Hippocampal formation (tissue), 2 donors: ENCODE data around the gene PRSS33.
A peak's percentile ranks its signal among the peaks of the same experiment; 100 is the strongest.

Experiments used
- DNase-seq, 2 donors: peaks; one replicate each; lab custom pipeline; 2025; lab: John Stamatoyannopoulos, UW

PRSS33 gene

DNA sequence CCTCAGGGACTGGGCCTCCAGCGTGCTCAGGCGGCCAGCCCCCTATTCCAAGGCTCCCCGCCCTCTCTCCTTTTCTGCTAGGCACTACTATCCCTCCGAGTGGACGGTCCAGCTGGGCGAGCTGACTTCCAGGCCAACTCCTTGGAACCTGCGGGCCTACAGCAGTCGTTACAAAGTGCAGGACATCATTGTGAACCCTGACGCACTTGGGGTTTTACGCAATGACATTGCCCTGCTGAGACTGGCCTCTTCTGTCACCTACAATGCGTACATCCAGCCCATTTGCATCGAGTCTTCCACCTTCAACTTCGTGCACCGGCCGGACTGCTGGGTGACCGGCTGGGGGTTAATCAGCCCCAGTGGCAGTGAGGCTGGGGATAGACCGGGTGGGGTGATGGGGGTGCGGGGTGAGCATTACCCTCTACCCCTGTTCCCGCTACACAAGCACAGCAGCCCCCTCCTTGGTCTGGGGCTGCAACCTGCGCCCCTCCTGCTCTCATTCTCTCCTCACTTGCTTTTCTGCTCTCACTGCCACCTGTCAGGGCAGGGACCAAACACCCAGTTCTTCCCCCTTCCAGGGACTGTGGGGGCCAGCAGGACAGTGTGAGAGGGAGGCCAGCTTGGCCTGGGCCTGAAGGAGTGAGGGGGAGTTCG, 12.0 kb upstream of the PRSS33 start:
- DNase-seq = no peak

DNA sequence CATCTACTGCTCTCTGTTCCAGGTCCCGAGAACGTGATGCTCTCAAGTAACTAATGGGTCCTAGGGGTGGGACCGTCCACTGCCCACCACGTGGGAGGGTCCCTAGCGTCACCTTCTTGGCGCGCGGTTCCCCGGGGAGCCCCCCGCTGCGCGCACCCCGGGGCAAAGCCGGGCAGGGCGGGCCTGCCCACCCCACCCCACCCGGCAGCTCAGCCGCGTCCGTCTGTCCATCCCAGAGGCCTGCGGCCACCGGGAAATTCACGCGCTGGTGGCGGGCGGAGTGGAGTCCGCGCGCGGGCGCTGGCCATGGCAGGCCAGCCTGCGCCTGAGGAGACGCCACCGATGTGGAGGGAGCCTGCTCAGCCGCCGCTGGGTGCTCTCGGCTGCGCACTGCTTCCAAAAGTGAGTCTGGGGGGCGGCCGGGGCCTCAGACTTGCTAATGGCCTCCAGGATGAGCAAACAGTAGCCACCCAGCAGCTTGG, 11.4 kb upstream of the PRSS33 start:
- no peak for DNase-seq

DNA sequence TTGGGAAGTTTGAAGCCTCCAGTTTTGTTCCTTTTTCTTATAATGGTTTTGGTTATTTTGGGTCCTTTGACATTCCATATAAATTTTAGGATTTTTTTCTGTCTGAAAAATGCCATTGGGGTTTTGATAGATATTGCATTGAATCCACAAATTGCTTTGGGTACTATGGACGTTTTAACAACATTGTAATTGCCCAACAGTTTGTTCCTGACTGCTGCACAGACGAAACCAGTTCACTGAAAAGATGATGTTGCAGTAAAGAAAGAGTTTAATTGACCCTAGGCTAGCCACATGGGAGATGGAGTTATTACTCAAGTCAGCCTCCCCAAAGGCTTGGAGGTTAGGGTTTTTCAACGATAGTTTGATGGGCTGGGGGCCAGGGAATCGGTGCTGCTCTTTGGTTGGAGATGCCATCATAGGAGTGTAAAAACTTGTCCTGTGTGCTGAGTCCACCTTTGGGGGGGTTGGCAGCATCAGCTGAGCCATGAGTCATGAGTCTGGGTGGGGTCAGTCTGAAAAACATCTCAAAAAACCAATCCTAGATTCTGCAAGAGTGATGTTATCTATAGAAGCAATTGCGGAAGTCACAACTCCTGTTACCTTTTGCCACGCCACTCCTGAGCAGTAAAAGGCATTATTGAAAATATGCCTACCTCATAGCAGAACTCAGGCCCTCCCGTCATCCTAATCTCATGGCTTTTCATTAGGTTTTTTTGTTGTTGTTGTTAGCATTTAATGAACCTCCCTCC, 8.2 kb upstream of the PRSS33 start:
- no peak for DNase-seq

DNA sequence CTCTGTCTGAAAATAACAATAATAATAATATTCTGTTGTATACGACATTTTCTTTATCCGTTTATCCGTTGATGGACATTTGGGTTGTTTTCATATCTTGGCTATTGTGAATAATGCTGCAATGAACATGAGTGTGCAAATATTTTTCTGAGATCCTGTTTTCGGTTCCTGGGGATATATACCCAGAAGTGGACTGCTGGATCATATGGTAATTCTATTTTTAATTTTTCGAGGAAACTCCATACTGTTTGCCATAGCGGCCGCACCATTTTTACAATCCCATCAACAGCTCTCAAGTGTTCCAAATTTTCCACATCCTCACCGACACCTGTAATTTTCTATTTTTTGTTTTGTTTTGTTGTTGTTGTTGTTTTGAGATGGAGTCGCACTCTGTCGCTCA, 5.6 kb upstream of the PRSS33 start:
- DNase-seq = no peak

DNA sequence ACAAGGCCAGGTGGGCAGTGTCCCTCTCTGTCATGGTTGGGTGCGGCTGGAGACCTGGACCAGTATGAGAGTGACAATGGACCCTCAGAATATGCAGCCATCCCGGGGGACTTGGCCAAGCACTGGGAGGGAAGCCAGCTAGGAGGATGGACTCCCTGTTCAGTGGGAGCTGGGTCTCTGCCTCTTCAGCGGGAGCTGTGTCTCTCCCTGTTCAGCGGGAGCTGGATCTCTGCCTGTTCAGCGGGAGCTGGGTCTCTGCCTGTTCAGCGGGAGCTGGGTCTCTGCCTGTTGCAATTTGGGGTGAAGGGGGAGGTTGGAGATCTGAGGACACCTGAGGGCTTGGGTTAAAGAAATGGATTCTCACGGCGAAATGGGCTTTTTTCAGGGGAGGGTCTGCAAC, 3.8 kb upstream of the PRSS33 start:
- no peak for DNase-seq

DNA sequence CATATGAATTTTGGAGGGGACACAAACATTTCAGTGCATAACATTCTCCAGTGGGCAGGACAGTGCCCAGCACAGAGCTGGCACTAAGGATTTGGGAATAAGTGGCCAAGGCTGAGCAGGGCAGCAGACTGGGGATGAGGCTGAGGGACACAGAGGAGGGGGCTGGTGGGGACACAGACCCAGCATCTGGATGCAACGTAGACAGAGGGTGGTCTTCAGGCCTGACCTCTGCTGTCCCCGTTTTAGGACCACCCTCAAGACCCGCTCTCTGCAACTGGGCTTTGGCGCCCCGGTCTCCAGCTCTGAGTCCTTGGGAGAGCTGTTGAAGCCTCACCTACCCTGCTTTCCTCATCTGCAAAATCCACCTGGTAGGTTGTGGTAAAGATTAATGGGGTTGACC, 3.3 kb upstream of the PRSS33 start:
- DNase-seq = no peak

DNA sequence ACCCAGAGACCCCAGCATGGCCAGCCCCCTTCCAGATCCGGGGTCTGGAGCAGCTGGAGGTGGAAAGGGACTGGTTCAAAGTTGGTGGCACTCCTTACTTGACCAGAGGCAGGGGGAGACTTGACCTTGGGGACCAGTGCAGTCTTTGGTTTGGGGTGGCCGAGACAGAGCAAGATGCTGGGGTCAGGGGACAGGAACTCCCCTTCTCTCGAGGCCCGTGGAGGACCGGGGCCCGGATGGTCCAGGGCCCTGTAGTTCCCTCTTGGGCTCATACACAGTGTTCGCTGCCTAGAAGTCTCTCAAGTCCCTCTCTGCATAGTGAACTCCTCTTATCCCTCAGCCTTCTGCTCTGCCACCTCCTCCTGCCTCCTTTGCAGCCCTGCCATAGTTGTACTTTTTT, 601 bp upstream of the PRSS33 start:
- DNase-seq = no peak

DNA sequence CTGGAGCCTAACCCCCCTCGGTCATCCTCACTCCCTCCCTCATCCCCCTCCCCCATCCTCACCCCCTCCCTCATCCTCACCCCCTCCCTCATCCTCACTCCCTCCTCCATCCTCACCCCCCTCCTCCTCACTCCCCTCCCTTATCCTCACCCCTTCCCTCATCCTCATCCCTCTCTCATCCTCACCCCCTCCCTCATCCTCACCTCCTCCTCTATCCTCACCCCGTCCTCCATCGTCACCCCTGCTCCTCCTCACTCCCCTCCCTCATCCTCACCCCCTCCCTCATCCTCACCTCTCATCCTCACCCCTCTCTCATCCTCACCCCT, 571 bp downstream of the PRSS33 start:
- no peak for DNase-seq

DNA sequence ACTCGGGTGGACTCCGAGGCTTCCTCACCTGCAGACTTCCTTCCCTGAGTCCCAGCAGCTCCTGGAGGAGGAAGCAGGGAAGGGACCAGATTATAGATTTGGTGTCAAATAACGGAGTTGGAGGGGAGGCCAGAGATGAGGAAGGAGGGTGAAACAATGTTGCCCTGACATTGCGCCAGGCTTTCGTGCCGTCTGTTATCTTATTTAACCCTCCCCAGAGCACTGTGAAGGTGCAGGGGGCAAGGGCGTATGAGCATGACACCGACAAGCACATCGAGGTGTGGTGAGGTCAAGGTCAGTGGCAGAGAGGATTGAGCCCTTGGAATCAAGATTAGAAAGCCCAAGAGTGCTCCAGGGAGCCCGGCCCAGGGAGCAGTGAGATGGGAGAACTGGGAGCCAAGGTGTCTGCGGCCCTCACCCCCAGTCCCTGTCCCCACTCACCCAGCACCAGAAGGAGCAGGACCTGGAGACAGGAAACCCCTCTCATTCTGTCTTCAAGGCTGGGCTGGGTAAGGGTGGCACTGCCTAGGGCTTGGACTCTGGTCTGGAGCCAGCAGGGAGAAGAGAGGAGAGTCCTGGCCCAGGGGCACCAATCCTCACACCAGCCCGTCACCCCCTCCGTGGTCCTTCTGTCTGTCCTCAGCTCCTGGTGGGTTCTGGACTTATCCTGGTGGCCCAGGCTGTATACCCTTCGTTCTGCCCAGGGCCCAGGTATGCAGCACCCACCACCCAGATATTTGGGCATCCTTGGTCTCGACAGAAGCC, 1.1 kb downstream of the PRSS33 start:
- no peak for DNase-seq

DNA sequence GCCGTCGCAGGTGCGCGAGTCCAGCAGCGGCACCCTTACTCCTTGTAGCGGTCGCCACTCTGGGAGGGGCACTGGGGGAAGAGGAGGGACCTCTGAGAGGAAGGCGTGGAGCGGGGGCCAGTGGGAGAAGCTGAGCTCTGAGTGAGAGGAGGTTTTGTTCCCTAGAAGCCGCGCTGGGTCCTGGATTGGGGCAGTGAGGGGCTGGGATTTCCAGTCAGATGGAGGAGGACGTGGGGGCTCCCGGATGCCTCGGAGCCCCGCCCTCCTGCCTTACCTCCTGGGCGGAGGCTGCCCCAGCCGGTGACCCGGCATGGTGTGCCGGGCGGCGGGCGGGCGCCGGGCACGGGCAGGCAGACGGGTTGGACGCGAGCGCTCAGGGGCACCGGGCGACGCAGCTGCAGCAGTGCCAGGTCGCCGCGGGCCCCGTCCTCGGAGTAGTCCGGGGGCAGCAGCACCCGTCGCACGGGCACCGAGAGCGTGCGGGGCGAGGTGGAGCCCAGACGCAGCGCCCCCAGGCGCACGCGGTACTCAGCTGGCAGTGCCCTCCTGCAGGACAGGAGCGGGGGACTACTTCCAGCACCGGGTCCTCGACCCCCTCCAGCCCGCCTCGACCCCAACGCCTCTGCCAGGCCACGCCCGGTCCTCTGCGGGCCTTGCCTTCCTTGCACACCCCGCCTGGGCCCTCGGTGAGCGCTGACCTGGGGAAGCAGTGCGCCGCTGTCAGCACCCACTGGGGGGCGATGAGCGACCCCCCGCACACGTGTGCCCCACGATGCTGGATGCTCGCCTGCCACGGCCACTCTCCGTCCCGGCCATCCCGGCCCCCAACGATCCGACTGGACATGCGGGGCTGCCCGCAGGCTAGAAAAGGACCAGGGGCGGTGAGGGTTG, 2.0 kb downstream of the PRSS33 start:
- no peak for DNase-seq

DNA sequence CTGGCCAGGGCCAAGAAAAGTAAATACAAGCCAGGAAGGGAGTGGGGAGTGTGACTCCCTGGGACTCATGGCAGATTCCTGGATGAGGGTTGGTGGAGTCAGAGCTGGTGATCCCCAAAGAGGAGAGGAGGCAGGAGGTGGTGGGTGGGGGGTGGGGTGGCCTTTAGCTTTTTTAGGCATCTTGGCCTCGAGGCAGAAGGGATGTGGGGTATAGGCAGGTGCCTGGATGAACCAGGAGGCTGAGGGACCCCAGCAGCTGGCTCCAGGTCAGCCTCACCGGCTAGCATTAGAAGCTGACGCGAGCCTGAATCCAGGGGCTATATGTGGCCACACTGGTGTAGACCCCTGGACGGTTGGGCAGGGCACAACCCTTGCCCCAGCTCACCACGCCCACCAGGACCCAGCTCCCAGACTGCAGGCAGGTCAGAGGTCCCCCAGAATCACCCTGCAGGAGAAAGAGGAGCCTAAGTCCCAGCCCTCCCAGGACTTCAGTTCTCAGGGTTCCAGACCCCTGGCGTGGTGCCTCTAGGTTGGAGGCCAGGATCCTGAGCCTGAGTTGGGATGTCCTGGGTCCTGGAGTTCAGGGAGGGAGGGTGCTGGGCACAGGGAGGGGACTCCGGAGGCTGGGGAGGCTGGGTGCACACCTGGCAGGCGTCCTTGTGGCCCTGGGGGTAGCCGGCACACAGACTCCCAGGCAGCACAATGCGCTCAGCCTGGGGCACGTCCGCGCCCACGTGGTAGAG, 2.8 kb downstream of the PRSS33 start:
- no peak for DNase-seq

DNA sequence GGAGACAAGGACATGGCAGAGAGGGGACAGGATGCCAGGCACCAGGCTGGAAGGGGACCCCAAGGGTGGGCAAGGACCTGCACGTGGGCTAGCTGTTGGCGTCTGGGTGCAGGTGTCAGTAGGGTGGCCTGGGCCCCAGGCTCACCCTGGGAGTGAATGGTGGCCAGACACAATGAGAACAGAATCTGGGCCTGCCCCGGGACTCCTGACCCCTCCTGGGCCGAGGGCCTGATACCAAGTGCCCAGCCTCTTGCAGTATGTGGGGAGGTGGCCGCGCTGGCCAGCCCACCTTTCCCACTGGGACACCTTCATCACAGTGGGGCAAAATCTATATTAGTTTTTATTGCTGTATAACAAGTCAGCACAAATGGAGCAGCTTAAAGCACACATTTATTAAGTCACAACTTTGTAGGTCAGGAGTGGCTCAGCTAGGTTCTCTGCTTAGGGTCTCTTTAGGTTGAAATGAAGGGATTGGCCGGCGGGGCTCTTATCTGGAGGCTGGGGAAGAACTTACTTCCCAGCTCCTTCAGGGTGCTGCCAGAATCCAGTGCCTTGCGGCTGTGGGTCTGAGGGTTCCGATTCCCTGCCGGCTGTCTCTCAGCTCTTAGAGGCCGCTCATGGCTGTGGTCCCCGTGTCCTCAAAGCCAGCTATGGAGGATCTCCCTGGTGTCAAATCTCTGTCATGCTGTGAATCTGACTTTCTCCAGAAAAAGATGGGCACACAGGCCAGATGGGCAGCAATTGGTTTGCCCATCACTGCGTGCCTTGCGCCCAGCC, 3.6 kb downstream of the PRSS33 start:
- no peak for DNase-seq

DNA sequence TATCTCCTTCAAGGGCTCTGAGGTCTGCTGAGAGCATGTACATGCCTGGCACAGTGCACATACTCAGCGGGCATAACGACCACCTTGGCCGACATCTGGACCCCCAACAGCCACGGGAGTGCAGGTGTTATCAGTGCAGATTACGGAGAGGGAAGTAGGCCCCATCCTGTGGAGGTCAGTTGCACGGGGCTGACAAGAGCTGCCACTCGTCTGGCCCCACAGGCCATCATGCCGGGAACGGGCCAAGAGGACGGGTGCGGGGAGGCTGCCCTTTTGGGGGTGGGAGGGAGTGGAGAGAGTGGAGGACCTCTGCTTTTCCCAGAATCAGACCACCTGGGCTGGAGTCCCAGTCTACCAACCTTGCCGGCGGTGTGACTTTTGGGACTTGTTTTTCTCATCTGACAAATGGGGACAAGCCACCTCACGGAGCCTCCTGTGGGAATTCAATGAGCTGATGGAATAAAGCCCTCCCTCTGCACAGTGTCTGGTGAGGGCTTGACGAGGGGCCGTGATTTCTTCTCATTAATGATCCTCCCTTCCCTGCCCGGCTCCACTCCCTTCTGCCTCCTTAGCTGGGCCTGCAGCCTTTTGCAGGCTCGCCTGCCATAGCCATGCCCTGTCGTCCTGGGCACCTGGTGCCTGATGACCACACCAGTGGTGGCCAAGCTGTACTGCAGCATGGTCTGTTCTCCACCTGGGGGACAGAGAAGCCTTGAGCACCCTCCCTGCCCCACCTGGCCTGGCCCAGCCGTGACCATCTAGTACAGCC, 4.6 kb downstream of the PRSS33 start:
- DNase-seq = no peak

DNA sequence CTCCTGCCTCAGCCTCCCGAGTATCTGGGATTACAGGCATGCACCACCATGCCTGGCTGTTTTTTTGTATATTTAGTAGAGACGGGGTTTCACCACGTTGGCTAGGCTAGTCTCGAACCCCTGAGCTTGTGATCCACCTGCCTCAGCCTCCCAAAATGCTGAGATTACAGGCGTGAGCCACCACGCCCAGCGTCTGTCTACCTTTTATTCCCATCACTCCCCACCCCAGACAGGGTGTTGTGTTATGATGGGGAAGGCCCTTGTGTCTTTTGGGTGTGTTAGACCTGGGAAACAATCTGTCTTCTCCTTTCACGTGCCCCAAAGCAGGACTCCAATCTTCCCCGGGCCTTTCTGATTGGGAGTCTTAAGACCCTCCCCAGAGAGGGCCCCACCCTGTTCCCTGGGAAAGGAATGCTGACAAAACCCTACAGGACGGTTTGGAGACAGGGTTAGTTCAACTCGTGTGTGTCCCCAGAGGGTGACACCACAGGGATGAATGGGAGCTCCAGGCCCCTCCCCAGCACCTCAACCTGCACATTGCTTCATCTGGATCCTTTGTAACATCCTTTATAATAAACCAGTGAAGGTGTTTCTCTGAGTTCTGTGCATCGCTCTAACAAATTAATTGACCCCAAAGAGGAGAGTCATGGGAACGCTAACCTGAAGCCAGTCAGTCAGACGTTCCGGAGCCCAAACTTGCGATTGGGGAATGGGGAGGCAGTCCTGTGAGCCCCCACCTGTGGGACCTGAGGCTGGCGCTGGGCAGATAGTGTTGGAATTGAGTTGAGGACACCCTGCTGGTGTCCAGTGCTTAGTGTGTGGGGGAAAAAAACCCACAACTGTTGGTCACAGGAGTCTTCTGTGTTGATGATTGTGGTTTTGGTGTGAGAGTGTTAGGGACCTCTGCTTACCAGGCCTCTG, 7.1 kb downstream of the PRSS33 start:
- no peak for DNase-seq

DNA sequence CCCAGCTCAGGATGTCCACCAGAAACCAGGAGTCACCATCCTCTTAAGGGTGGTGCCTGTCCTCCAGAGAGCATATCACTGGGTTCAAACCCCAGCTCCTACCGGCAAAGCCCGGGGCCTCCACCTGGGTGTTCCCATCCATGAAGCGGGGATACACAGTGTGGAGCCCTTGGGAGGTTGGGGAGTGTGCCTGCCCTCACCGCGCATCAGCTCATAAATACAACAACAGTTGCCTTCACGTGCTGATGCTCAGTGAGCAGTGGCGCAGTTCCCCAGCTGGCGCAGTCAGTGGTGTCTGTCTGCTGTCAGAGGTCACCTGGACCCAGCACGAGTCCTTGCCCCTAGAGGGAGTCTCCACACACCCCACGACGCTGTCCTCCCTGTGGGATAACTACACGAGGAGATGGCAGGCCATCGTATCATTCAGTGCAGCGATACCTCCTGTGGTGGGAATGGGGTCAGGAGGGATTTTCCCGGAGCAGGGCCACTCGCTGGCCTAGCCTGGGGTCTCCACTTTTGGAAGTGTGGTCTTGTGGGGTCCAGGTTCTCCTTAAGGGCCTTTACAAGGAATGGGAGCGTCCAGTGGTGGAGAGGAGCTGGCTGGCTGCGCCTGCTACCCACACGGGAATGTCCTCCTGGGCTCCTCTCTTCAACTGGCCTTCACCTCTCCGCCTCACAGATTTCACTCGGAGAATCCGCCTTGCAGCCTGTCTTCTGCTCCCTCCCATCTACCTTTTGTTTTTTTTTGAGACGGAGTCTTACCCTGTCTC, 8.0 kb downstream of the PRSS33 start:
- DNase-seq = no peak

DNA sequence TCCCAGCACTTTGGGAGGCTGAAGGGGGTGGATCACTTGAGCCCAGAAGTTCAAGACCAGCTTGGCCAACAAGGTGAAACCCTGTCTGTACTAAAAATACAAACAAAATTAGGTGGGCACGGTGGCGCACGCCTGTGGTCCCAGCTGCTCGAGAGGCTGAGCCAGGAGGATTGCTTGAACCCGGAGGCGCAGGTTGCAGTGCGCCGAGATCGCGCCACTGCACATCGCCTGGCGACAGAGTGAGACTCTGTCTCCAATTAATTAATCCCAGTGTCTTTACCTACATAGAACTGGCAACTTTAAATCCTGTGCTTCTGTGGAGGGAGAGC, 8.8 kb downstream of the PRSS33 start:
- no peak for DNase-seq

DNA sequence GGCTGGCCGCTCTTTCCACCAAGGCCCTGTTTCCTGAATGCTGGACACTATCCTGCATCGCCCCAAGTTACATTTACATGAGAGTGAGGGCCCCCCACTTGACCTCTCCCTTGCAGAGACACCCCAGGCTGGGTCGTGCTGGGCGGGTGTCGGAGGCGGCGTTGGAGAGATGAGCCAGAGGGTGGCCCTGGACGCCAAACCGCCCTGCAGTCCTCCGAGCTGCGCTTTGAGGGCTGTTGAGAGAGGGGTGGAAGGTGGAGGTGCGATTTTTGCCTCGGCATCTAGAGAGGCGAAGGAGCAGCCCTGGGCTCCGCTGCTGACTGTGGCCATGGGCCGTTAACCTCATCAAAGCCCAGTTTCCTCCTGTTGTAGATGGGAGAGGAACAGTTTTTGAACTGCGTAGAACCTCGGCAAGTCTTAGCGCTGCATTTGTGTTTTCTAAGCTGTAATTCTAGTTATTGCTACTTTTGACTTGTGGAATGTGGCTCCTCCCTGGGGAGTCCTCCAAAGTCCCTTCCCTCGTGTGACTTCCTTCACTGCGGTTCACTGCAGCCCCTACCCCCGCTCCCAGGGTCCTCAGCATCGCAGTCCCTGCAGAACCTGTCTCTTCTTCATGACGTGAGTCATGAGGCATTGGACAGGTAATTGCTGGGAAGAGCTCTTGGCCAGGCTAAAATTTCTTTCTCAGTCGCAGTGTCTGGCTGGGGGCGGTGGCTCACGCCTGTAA, 9.3 kb downstream of the PRSS33 start:
- DNase-seq = peak in 1 of 2 donors; percentile 47
